Measurements from ENCODE around the gene JOSD1. TPM values are rescaled to one million over a fixed set of nuclear protein-coding genes. Genes with fewer than 3 reads are reported as not detected.

The JOSD1 gene
- total RNA-seq, 4 donors from 2014 or later, result 25.1 to 50.5 (median 42.4) TPM

DNA sequence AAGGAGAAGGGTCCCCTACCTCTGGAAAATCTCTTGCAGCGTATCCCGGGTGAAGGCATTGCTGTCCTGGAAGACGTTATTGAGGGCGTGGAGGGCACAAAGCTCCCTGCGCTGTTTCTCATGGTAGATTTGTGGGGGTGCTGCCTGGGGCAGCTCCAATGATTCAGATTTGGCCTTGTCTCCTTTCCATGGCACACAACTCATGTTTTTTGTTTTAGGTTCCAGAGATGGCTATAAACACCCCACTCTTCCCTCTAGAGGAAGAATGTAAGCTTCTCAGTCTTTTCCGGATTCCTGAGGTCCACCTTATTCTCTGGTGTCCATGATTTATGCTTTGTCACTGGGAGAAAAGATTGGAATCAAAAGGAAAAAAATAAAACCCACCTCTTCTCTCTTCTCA, 959 bp downstream of the JOSD1 start:
- H3K9me3 ChIP-seq, result no peaks in the 10 kb centered on the region
- DNase-seq, result no peak
- in situ Hi-C loops (cut with MboI; ENCODE audit: low sequenced_read_pairs in 4 of 4) (no loop called here), intact Hi-C loops (cut with DNase I; ENCODE audit: low total_unique reads) (loop anchor here (1.0 to 10.0 kb wide), 4 partner anchors 56 to 635 kb away; partner anchors contain the start of gene SUN2)
- peak overlapping the region; percentile 72 to 92 (median 78) for H3K4me3 ChIP-seq
- no peak for ATAC-seq
- H3K27me3 ChIP-seq, result no peaks in the 10 kb centered on the region
- TF ChIP-seq CTCF (IDR thresholded peaks at IDR 0.05 in 4 of 5, conservative IDR thresholded peaks at IDR 0.05 in 1 of 5) (no peak), POLR2A (IDR thresholded peaks at IDR 0.05) (no peak)
- H3K4me1 ChIP-seq, result peaks cover 38 to 44% of the 10 kb centered on the region in 2 donors
- H3K36me3 ChIP-seq, result peaks cover 0 to 7% of the 10 kb centered on the region in 2 donors
- H3K27ac ChIP-seq, result peak overlapping the region; percentile 95 to 97 (median 96)

DNA sequence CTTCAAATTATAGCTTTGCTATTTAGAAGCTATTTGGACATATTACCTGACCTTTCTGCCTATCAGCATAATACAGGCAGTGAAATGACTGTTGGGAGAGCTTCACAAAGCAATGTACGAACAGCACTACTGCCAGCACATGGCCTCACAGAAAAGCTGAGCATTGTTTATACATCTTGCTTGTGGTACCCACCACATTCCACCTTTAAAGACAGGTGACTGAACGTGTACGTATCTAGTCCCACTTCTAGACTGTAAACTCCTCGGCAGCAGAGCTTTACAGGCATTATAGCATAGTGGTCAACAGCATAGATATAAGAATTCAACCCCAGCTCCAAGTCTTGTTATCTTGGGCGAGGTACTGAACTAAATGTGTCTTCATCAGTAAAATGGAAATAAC, 1.6 kb downstream of the JOSD1 start:
- DNase-seq (no peak), ATAC-seq (no peak)
- in situ Hi-C loops (cut with MboI; ENCODE audit: low sequenced_read_pairs in 4 of 4), result no loop called here
- Histone ChIP-seq H3K27me3 (no peaks in the 10 kb centered on the region), H3K9me3 (no peaks in the 10 kb centered on the region), H3K27ac (peak overlapping the region; percentile 95 to 97 (median 96)), H3K4me3 (peak overlapping the region; percentile 72 to 92 (median 78)), H3K4me1 (peaks cover 33 to 37% of the 10 kb centered on the region in 2 donors), H3K36me3 (peaks cover 0 to 7% of the 10 kb centered on the region in 2 donors)
- intact Hi-C loops (cut with DNase I; ENCODE audit: low total_unique reads), result no loop called here
- TF ChIP-seq POLR2A (IDR thresholded peaks at IDR 0.05) (no peak), CTCF (IDR thresholded peaks at IDR 0.05 in 4 of 5, conservative IDR thresholded peaks at IDR 0.05 in 1 of 5) (no peak)

DNA sequence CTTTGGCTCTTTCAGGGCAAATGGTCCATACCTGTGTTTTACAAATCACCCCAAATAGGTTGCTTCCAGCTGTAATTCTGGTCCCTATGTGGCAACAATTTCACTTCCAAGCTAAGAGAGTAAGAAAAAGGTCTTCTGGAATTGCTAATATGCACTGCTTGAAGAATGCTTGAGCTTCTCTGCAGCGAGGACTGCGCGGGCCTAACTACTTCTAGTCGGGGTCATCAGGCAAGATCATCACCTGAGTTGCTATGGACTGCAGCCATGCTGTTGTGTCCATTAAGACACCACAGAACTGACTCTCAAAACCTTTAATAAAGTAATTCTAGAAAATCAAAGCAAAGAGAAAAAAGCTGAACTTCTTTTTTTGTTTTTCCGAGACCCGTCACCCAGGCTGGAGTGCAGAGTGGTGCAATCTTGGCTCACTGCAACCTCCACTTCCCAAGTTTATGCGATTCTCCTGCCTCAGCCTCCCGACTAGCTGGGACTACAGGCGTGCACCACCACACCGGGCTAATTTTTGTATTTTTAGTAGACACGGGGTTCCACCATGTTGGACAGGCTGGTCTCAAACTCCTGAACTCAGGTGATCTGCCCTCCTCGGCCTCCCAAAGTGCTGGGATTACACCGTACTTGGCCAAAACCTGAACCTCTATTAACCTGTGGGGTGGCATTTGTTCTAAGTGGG, 2.2 kb downstream of the JOSD1 start:
- H3K27me3 ChIP-seq, result no peaks in the 10 kb centered on the region
- TF ChIP-seq POLR2A (IDR thresholded peaks at IDR 0.05) (no peak), CTCF (IDR thresholded peaks at IDR 0.05 in 4 of 5, conservative IDR thresholded peaks at IDR 0.05 in 1 of 5) (no peak)
- no peak for ATAC-seq
- H3K27ac ChIP-seq, result peak overlapping the region; percentile 95 to 97 (median 96)
- intact Hi-C loops (cut with DNase I; ENCODE audit: low total_unique reads) (no loop called here), in situ Hi-C loops (cut with MboI; ENCODE audit: low sequenced_read_pairs in 4 of 4) (no loop called here)
- H3K4me3 ChIP-seq, result peak overlapping the region in 3 of 4 donors; percentile 3 to 80 (median 76)
- H3K36me3 ChIP-seq, result peaks cover 0 to 7% of the 10 kb centered on the region in 2 donors
- peaks cover 33 to 35% of the 10 kb centered on the region in 2 donors for H3K4me1 ChIP-seq
- no peak for DNase-seq
- H3K9me3 ChIP-seq, result no peaks in the 10 kb centered on the region

DNA sequence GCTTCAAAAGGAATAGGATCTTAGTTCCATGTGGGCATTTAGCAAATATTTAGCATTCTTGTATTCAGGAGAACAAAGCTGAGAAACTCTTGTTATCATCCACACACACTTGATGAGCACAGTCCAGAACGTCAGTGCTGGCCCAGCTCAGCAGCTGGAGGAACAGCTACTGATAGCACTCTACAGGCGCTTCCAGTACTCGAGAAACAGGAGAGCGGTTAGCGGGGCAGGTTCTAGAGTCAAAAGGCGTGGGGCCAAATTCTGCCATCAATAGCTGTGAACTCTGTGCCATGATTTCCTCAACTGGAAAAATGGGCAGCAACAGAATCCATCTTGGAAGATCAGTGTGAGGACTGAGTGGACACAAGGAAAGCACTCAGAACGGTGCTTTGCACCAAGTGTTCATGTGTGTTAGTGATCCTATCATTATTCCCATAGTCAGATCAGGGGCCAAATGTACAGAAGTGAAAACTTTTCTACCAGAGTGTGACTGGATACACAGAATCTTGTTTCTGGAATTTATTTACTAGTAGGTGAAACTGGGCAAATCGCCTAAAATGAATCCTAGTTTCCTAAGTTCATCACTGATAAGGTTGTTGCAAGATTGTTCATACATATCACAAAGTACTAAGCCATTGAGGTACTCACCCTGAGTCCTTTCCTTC, 3.2 kb downstream of the JOSD1 start:
- H3K27me3 ChIP-seq, result no peaks in the 10 kb centered on the region
- no peak overlapping the region for H3K4me3 ChIP-seq
- peaks cover 33 to 35% of the 10 kb centered on the region in 2 donors for H3K4me1 ChIP-seq
- peaks cover 0 to 7% of the 10 kb centered on the region in 2 donors for H3K36me3 ChIP-seq
- H3K9me3 ChIP-seq, result no peaks in the 10 kb centered on the region
- no peak for ATAC-seq
- intact Hi-C loops (cut with DNase I; ENCODE audit: low total_unique reads) (no loop called here), in situ Hi-C loops (cut with MboI; ENCODE audit: low sequenced_read_pairs in 4 of 4) (no loop called here)
- no peak for TF ChIP-seq CTCF (IDR thresholded peaks at IDR 0.05 in 4 of 5, conservative IDR thresholded peaks at IDR 0.05 in 1 of 5)
- TF ChIP-seq POLR2A (IDR thresholded peaks at IDR 0.05), result no peak
- peak overlapping the region; percentile 57 to 97 (median 96) for H3K27ac ChIP-seq
- DNase-seq, result no peak
